Ishikawa (cell line): ENCODE results near the gene ACKR3.

ENCODE experiments used
- CEBPB ChIP-seq: IDR thresholded peaks from 2 replicates; pipeline ENCODE4 v1.6.1; 2012
- CREB1 ChIP-seq: IDR thresholded peaks from 2 replicates; pipeline ENCODE4 v1.6.1; 2012; ENCODE audit warnings: low read depth
- EGR1 ChIP-seq: IDR thresholded peaks from 2 replicates; pipeline ENCODE4 v1.6.1; 2012
- EP300 ChIP-seq: IDR thresholded peaks from 2 replicates; pipeline ENCODE4 v1.6.1; 2012; ENCODE audit warnings: borderline replicate concordance
- FOXM1 ChIP-seq: IDR thresholded peaks from 2 replicates; pipeline ENCODE4 v1.6.1; 2012; ENCODE audit warnings: low read depth, borderline replicate concordance
- MAX ChIP-seq: IDR thresholded peaks from 2 replicates; pipeline ENCODE4 v1.6.1; 2012
- NFIC ChIP-seq: IDR thresholded peaks from 2 replicates; pipeline ENCODE4 v1.6.1; 2012
- RAD21 ChIP-seq: IDR thresholded peaks from 2 replicates; pipeline ENCODE4 v1.6.1; 2012; ENCODE audit warnings: low read depth
- REST ChIP-seq: IDR thresholded peaks from 2 replicates; pipeline ENCODE4 v1.6.1; 2012; ENCODE audit warnings: low read depth, mild to moderate bottlenecking
- TAF1 ChIP-seq: IDR thresholded peaks from 2 replicates; pipeline ENCODE4 v1.6.1; 2012; ENCODE audit warnings: low read depth, mild to moderate bottlenecking
- TCF12 ChIP-seq: IDR thresholded peaks from 2 replicates; pipeline ENCODE4 v1.6.1; 2012; ENCODE audit warnings: low read depth
- TEAD4 ChIP-seq: IDR thresholded peaks from 2 replicates; pipeline ENCODE4 v1.6.1; 2012
- USF1 ChIP-seq: IDR thresholded peaks from 2 replicates; pipeline ENCODE4 v1.6.1; 2012
- YY1 ChIP-seq: IDR thresholded peaks from 2 replicates; pipeline ENCODE4 v1.6.1; 2012; ENCODE audit warnings: low read depth
- ZBTB7A ChIP-seq: IDR thresholded peaks from 2 replicates; pipeline ENCODE4 v1.6.1; 2012; ENCODE audit warnings: low read depth

The ACKR3 gene

GRCh38 chr2:236570081-236570868, 650 bp downstream of the ACKR3 start:
- TF ChIP-seq CREB1: no peak
- TF ChIP-seq EGR1: no peak
- no peak for TF ChIP-seq TAF1
- TF ChIP-seq ZBTB7A: no peak
- no peak for TF ChIP-seq MAX
- TF ChIP-seq TCF12: no peak
- no peak for TF ChIP-seq REST
- no peak for TF ChIP-seq CEBPB
- no peak for TF ChIP-seq RAD21
- no peak for TF ChIP-seq FOXM1
- TF ChIP-seq EP300: no peak
- TF ChIP-seq USF1: no peak
- no peak for TF ChIP-seq YY1
- no peak for TF ChIP-seq TEAD4
- no peak for TF ChIP-seq NFIC

- TF ChIP-seq TCF12 (no peak), TEAD4 (no peak), EGR1 (no peak), FOXM1 (no peak), ZBTB7A (no peak), EP300 (no peak)
Measured at GRCh38 chr2:236571145-236571544, 1.5 kb downstream of the ACKR3 start.

GRCh38 chr2:236572482-236572881, 2.9 kb downstream of the ACKR3 start:
- no peak for TF ChIP-seq EP300
- no peak for TF ChIP-seq USF1
- TF ChIP-seq TAF1: no peak

- TF ChIP-seq RAD21 (no peak), TEAD4 (no peak), NFIC (no peak), FOXM1 (no peak), ZBTB7A (no peak), EGR1 (no peak), REST (no peak), TAF1 (no peak), YY1 (no peak), CREB1 (no peak), EP300 (no peak)
Measured at GRCh38 chr2:236573066-236573929, 3.7 kb downstream of the ACKR3 start.

GRCh38 chr2:236574000-236574399, 4.4 kb downstream of the ACKR3 start:
- no peak for TF ChIP-seq EP300
- no peak for TF ChIP-seq RAD21
- no peak for TF ChIP-seq TEAD4
- no peak for TF ChIP-seq YY1
- TF ChIP-seq ZBTB7A: no peak
- no peak for TF ChIP-seq TCF12
- no peak for TF ChIP-seq USF1
- no peak for TF ChIP-seq FOXM1
- TF ChIP-seq CREB1: no peak
- no peak for TF ChIP-seq EGR1
- TF ChIP-seq MAX: no peak
- TF ChIP-seq TAF1: no peak
- no peak for TF ChIP-seq NFIC
- TF ChIP-seq CEBPB: no peak
- no peak for TF ChIP-seq REST
